NCI-H526 treated with DMSO at 0.1 percent for 48 hours (cell line): Measurements from ENCODE around the gene DEDD2.

Experiments
- DNase-seq: peaks from one replicate; lab custom pipeline; 2025; lab: John Stamatoyannopoulos, UW

DEDD2 gene

GRCh38 chr19:42170715-42171114 lies 46.8 kb downstream of the DEDD2 start:
- DNase-seq = no peak

- no peak for DNase-seq
Observed at GRCh38 chr19:42169486-42170413, 47.7 kb downstream of the DEDD2 start.

DNA sequence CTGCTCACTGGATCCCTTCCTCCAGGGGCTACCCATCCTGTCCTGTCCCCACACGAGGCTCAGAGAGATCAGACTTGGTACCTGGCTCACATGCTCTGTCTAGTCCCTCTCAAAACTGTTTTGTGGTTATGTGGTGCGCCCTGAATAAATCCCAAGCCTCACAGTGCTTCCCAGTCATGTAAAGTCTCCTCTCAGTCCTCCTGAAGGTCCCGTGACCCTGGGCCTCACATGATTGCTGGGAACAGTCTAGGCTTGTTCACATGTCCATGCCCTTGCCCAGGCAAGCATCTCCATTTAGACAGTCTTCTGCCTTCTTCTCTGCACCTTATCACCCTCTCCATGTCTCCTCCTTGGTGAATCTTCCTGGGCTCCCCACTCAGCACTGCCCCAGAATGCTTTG lies 49.3 kb downstream of the DEDD2 start:
- no peak for DNase-seq

DNA sequence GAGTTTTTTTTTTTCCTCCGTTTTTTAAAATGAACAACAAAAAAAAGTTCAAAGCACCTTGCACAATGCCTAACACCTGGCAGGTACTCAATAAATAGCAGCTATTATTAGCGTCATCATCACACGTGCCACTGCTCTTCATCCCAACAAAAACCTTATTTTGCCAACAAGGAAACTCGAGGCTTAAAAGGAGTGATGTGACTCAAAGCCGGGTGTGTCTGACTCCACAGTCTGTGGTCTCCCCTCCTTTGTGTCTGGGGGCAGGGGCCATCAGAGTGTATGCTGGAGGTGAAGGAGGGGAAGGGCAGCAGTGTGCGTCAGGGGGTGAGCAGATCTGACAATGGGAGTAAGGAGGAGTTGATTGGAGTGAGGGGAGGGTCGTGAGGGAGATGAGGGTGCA lies 51.2 kb downstream of the DEDD2 start:
- no peak for DNase-seq

DNA sequence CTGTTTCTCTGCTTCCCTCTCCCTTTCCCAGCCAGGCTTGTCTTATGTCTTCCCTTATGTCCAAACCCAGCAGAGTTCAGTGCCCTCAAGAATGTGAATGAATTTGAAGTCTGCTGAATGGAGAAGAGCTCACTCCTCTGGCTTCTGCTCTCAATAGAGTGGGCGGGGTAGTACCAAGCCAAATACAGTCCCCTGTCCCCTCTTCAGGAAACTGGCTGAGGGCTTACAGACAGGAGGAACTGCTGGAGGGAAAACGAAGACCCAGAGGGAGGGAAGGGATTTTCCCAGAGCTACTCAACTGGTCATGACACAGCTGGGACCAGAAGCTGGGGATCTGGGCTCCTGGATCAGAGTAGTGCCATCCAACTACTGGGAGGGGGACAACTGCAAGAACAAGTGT lies 52.3 kb downstream of the DEDD2 start:
- no peak for DNase-seq

- DNase-seq = no peak
Observed at GRCh38 chr19:42161616-42162263, 55.7 kb downstream of the DEDD2 start.

GRCh38 chr19:42159942-42160341 lies 57.5 kb downstream of the DEDD2 start:
- no peak for DNase-seq

DNA sequence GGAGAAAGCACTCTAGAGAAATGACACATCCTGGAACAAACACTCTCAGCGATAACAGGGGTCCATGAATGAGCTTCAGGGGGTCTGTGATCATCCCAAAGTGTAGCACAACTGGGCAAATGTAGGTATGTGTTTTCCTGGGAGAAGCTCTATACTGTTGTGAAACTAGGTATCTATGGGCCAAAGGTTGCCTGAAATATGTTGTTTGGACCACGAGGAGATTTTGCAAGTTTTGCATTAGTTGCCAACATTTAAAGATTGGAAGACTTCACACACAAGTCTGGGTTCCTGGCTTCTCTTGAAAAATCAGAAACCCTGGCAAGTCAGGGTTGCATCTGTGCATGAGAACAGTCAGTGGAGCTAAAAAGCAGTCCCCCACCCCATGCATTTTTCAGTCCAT lies 58.6 kb downstream of the DEDD2 start:
- DNase-seq = no peak

GRCh38 chr19:42156571-42156970 lies 60.9 kb downstream of the DEDD2 start:
- DNase-seq = no peak

DNA sequence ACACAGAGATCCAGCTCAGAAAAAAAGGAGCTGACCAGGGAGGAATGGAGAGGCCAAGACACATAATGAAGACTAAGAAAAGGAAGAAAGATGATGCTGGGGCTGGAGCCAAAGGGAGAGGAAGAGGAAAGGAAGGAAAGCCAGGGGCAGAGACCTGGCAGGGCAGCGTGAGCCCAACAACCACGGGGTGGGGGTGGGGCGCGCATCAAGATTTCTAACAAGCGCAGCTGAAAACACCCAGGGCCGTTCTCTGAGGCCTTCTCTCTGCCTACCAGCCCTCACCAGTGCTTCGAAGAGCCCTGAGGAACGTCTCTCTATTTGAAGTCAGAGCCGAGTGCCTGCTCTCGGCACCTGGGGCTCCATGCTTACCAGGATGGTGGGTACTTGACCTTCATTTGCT lies 61.7 kb downstream of the DEDD2 start:
- DNase-seq = no peak

- no peak for DNase-seq
Observed at GRCh38 chr19:42154471-42155323, 62.8 kb downstream of the DEDD2 start.

- DNase-seq = no peak
Observed at GRCh38 chr19:42153672-42154433, 63.6 kb downstream of the DEDD2 start.

- DNase-seq = no peak
Observed at GRCh38 chr19:42152910-42153671, 64.4 kb downstream of the DEDD2 start.

DNA sequence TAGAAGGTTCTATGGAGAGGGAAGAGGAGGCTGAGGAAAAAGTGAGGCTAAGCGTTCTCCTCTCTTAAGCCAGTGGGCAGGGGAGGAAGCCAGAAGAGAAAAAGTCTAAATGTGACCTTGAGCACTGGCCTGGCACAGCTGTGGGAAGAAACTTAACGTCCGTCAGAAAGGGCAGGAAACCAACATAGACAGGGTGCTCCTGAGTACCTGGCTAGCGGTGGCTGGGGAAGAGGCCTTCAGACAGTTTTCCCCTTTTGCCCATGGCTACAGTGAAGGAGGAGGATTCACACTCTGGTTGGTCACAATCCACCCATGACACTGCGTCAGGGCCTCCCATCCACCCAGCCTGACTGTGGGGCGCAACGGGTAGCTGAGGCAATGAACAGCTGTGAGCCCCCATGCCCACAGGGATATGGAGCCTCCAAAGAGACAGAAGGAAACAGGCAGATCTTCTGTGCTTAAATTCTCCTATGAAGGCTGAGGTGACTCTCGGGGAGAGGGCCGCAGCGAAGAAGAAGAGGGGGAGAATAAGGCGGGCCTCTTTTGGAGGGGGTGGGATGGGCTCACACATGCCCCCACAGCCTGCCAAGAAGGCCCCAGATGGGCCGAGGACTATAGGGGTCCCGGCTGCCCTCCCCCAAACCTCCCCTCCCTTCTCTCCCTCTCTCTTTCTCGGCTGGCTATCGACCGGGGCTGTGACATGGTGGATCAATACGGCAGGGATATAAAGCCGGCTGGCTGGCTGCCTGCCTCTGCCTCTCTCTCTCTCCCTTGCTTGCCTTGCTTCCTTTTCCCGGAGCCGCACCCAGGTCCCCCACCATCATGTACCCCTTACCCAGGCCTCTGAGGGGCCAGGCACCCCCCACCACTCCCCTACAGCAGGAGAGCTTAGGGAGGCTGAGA lies 65.4 kb downstream of the DEDD2 start:
- DNase-seq = no peak

- no peak for DNase-seq
Observed at GRCh38 chr19:42150911-42151361, 66.5 kb downstream of the DEDD2 start.

- no peak for DNase-seq
Observed at GRCh38 chr19:42150364-42150763, 67.1 kb downstream of the DEDD2 start.

GRCh38 chr19:42149447-42150202 lies 67.9 kb downstream of the DEDD2 start:
- no peak for DNase-seq
